Ovary (tissue), 3 donors: ENCODE results near the gene BLOC1S5.

Experiments used
- POLR2A ChIP-seq: fragments of 450-650 bp; IDR thresholded peaks from one replicate; pipeline ENCODE4 v1.6.1; 2017; ENCODE audit warnings: antibody characterized with exemption, mild to moderate bottlenecking, moderate library complexity
- TF ChIP-seq, protein P1 (sequence below), 3 donors: fragments of 450-650 bp in 2 of 3; fragments of 200-600 bp in 1 of 3; IDR thresholded peaks; one replicate each; pipeline versions ENCODE4 v1.5.1 to v1.8.0; 2016 to 2022; ENCODE audit warnings: antibody characterized with exemption in 3 of 3, mild to moderate bottlenecking in 1 of 3
- donor health status: DM: no; HTN: no; CAD: no.

DNA sequence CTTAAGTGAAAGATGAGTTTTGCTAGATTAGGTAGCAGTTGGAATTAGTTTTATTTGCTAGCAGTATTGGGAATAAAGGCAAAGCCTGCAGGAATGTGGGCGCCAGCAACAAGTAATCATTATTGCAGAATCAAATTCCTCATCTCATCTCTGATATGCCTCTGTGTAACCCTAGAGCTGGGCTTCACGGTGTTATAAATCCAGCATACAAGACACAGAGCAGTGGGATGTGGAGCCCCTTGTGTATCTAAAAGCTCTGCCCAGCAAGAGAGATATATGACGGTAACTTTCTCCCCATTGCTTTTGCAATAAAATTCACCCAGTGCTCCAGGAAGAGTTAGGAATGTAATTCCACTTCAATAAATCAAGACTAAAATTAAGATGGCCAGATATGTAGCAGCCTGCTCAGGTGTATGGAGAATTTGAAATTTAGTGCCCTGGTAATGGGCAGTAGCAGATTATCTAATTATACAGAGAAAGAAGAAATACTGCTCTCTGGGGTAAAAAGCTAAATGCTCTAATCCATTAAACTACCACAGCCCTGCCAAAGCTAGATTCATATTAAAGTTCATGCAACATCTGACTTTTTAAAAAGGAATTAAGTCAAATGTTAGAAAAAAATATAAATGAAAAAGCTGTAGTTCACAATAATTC lies 5.6 kb upstream of the BLOC1S5 start:
- no peak for TF ChIP-seq POLR2A
- TF ChIP-seq, protein P1, sequence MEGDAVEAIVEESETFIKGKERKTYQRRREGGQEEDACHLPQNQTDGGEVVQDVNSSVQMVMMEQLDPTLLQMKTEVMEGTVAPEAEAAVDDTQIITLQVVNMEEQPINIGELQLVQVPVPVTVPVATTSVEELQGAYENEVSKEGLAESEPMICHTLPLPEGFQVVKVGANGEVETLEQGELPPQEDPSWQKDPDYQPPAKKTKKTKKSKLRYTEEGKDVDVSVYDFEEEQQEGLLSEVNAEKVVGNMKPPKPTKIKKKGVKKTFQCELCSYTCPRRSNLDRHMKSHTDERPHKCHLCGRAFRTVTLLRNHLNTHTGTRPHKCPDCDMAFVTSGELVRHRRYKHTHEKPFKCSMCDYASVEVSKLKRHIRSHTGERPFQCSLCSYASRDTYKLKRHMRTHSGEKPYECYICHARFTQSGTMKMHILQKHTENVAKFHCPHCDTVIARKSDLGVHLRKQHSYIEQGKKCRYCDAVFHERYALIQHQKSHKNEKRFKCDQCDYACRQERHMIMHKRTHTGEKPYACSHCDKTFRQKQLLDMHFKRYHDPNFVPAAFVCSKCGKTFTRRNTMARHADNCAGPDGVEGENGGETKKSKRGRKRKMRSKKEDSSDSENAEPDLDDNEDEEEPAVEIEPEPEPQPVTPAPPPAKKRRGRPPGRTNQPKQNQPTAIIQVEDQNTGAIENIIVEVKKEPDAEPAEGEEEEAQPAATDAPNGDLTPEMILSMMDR (IDR thresholded peaks at IDR 0.05): no peak
